Endothelial cell of umbilical vein (primary cell): ENCODE results near the gene PRR16.

ENCODE experiments used
- POLR2A ChIP-seq: IDR thresholded peaks from 2 replicates; pipeline ENCODE4 v1.6.1; 2012; ENCODE audit warnings: low read depth, mild to moderate bottlenecking, control low read depth, low read length
- POLR2AphosphoS5 ChIP-seq: IDR thresholded peaks from 2 replicates; pipeline ENCODE4 v1.6.1; 2012; ENCODE audit warnings: low read depth, mild to moderate bottlenecking, control low read depth, low read length, moderate library complexity; ENCODE audit not compliant: insufficient read depth
- TF ChIP-seq, protein P1 (sequence below), 2 donors: IDR thresholded peaks; 1 replicate in 1 of 2; 2 replicates in 1 of 2; pipeline ENCODE4 v1.5.1; 2011; ENCODE audit warnings: low read length in 2 of 2, mild to moderate bottlenecking in 2 of 2, moderate library complexity in 2 of 2, control low read depth in 1 of 2, inconsistent platforms in 1 of 2, low read depth in 1 of 2; ENCODE audit not compliant: insufficient read depth in 1 of 2; ENCODE audit errors: extremely low read depth in 1 of 2

DNA sequence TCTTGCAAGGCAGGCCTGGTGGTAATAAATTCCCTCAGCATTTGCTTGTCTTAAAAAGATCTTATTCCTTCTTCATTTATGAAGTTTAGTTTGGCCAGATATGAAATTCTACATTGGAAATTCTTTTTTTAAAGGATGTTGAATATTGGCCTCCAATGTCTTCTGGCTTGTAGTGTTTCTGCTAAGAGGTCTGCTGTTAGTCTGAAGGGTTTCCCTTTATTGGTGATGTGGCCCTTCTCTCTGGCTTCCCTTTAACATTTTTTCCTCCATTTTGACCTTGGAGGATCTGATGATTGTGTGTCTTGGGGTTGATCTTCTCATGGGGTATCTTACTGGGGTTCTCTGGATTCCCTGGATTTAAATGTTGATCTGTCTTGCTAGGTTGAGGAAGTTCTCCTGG, 33.5 kb upstream of the PRR16 start:
- no peak for TF ChIP-seq POLR2AphosphoS5
- TF ChIP-seq POLR2A, result no peak
- TF ChIP-seq, protein P1, sequence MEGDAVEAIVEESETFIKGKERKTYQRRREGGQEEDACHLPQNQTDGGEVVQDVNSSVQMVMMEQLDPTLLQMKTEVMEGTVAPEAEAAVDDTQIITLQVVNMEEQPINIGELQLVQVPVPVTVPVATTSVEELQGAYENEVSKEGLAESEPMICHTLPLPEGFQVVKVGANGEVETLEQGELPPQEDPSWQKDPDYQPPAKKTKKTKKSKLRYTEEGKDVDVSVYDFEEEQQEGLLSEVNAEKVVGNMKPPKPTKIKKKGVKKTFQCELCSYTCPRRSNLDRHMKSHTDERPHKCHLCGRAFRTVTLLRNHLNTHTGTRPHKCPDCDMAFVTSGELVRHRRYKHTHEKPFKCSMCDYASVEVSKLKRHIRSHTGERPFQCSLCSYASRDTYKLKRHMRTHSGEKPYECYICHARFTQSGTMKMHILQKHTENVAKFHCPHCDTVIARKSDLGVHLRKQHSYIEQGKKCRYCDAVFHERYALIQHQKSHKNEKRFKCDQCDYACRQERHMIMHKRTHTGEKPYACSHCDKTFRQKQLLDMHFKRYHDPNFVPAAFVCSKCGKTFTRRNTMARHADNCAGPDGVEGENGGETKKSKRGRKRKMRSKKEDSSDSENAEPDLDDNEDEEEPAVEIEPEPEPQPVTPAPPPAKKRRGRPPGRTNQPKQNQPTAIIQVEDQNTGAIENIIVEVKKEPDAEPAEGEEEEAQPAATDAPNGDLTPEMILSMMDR (IDR thresholded peaks at IDR 0.05; ENCODE audit: extremely low read depth in 1 of 2, insufficient read depth in 1 of 2, low read depth in 1 of 2, low read length in 2 of 2), result no peak
